Peyer's patch (tissue), 4 donors: Measurements from ENCODE around the gene CDH3.

Experiments used
- POLR2A ChIP-seq, 2 donors: fragments of 450-650 bp; IDR thresholded peaks; one replicate each; pipeline ENCODE4 v1.5.1; 2017; ENCODE audit warnings: antibody characterized with exemption in 2 of 2, mild to moderate bottlenecking in 2 of 2, moderate library complexity in 2 of 2
- TF ChIP-seq, protein P1 (sequence below), 6 experiments: fragments of 450-650 bp in 4 of 6; fragments of 200-600 bp in 2 of 6; sonication (generic) in 1 of 6; IDR thresholded peaks; one replicate each; pipeline ENCODE4 v1.5.1; 2017 to 2019; ENCODE audit warnings: antibody characterized with exemption in 6 of 6, mild to moderate bottlenecking in 3 of 6, moderate library complexity in 1 of 6

DNA sequence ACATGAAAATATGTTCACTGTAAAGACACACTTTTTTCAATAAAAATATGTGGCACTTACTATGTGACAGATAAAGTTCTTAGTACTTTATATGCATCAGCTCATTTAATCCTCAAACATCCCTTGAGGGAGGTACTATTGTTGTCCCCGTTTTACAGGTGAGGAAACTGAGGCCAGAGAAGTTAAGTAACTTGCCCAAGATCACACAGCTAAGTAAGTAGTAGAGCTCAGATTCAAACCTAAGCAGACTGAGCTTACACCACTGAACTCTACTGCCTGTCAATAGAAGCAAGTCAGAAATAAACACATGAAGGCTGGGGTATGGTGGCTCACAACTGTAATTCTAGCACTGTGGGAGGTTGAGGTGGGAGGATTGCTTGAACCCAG lies 13.9 kb downstream of the CDH3 start:
- TF ChIP-seq, protein P1, sequence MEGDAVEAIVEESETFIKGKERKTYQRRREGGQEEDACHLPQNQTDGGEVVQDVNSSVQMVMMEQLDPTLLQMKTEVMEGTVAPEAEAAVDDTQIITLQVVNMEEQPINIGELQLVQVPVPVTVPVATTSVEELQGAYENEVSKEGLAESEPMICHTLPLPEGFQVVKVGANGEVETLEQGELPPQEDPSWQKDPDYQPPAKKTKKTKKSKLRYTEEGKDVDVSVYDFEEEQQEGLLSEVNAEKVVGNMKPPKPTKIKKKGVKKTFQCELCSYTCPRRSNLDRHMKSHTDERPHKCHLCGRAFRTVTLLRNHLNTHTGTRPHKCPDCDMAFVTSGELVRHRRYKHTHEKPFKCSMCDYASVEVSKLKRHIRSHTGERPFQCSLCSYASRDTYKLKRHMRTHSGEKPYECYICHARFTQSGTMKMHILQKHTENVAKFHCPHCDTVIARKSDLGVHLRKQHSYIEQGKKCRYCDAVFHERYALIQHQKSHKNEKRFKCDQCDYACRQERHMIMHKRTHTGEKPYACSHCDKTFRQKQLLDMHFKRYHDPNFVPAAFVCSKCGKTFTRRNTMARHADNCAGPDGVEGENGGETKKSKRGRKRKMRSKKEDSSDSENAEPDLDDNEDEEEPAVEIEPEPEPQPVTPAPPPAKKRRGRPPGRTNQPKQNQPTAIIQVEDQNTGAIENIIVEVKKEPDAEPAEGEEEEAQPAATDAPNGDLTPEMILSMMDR (IDR thresholded peaks at IDR 0.05) = no peak
- no peak for TF ChIP-seq POLR2A (IDR thresholded peaks at IDR 0.05)
